ENCODE data around the gene IMMP2L.

GRCh38 chr7:110646804-110647203, 915.5 kb downstream of the IMMP2L start:
- no peak for TF ChIP-seq FOXM1 (IDR thresholded peaks at IDR 0.05; ENCODE audit: low read depth)
- TF ChIP-seq ZBTB33 (IDR thresholded peaks at IDR 0.05; ENCODE audit: borderline replicate concordance, low read depth), result no peak
- TF ChIP-seq TAF1 (IDR thresholded peaks at IDR 0.05; ENCODE audit: borderline replicate concordance, low read depth, low read length), result no peak
- no peak for TF ChIP-seq CTCF (IDR thresholded peaks at IDR 0.05)
- no peak for TF ChIP-seq MEF2A (IDR thresholded peaks at IDR 0.05; ENCODE audit: borderline replicate concordance, low read depth)
- no peak for TF ChIP-seq USF2 (IDR thresholded peaks at IDR 0.05; ENCODE audit: borderline replicate concordance, low read depth, low read length)
- TF ChIP-seq NRF1 (IDR thresholded peaks at IDR 0.05; ENCODE audit: low read depth, low read length), result no peak
- TF ChIP-seq EZH2phosphoT487 (IDR thresholded peaks at IDR 0.05; ENCODE audit: borderline replicate concordance, low read depth), result no peak
- TF ChIP-seq SMC3 (IDR thresholded peaks at IDR 0.05; ENCODE audit: low read depth, low read length), result no peak
- TF ChIP-seq RAD21 (IDR thresholded peaks at IDR 0.05; ENCODE audit: low read length), result no peak
- TF ChIP-seq POLR2AphosphoS5 (IDR thresholded peaks at IDR 0.05; ENCODE audit: low read depth, low read length), result no peak
- no peak for TF ChIP-seq JUND (IDR thresholded peaks at IDR 0.05)
- TF ChIP-seq CHD2 (IDR thresholded peaks at IDR 0.05; ENCODE audit: low read length, partially characterized antibody), result no peak
- no peak for TF ChIP-seq FOXJ3 (CRISPR knock-in tag; IDR thresholded peaks at IDR 0.05)

Data from SK-N-SH (cell line).